SK-N-SH (cell line): ENCODE data around the gene RAI14. TPM values are rescaled to one million over a fixed set of nuclear protein-coding genes. Genes with fewer than 3 reads are reported as not detected.

Experiments
- CTCF ChIA-PET: fragments of 300-600, 350-600 bp; formaldehyde crosslinking; extraction: SDS; loops from one replicate; lab custom pipeline; 2021; lab: Yijun Ruan, JAX
- POLR2A ChIA-PET: fragments of 350-600 bp; sonication (Branson Sonifier 250); formaldehyde crosslinking; extraction: SDS; loops from one replicate; lab custom pipeline; 2020; ENCODE audit warnings: antibody characterized with exemption, inconsistent platforms; lab: Yijun Ruan, JAX
- DNase-seq: peaks from one replicate; pipeline ENCODE4 v3.0.0; 2012
- H2AFZ ChIP-seq: fragments of 200-600 bp; sonication (generic); 2 replicates; pipeline ENCODE4 v1.8.1; 2016; ENCODE audit warnings: antibody characterized with exemption, mild to moderate bottlenecking, low read depth
- H3F3A ChIP-seq: fragments of 200-600 bp; sonication (generic); replicated peaks from 2 replicates; pipeline ENCODE3; 2016; ENCODE audit warnings: antibody characterized with exemption, mild to moderate bottlenecking; ENCODE audit not compliant: insufficient read depth
- H3K27ac ChIP-seq, 2 experiments: fragments of 200-500 bp in 1 of 2; fragments of 200-600 bp in 1 of 2; sonication (Bioruptor generic) in 1 of 2; sonication (generic), shearing (Covaris generic) in 1 of 2; 2 replicates each; pipeline versions ENCODE4 v1.5.1 to v1.6.1; 2014 to 2016; ENCODE audit warnings: low read depth in 2 of 2, inconsistent platforms in 1 of 2, low read length in 1 of 2, mild to moderate bottlenecking in 1 of 2, mixed read lengths in 1 of 2
- H3K27me3 ChIP-seq: fragments of 200-600 bp; sonication (generic), shearing (Covaris generic); 2 replicates; pipeline ENCODE4 v1.6.1; 2016; ENCODE audit warnings: mixed run types; ENCODE audit not compliant: insufficient read depth
- H3K36me3 ChIP-seq, 2 experiments: fragments of 200-500 bp in 1 of 2; fragments of 200-600 bp in 1 of 2; sonication (Bioruptor generic) in 1 of 2; sonication (generic) in 1 of 2; replicated peaks in 1 of 2; 2 replicates each; pipeline versions ENCODE3 to v1.5.1; 2014 to 2016; ENCODE audit warnings: low read length in 1 of 2, mild to moderate bottlenecking in 1 of 2; ENCODE audit not compliant: insufficient read depth in 2 of 2, control insufficient read depth in 1 of 2
- H3K4me1 ChIP-seq, 2 experiments: fragments of 200-500 bp in 1 of 2; fragments of 200-600 bp in 1 of 2; sonication (Bioruptor generic) in 1 of 2; sonication (generic), shearing (Covaris generic) in 1 of 2; 2 replicates each; pipeline versions ENCODE4 v1.5.1 to v1.6.1; 2014 to 2016; ENCODE audit warnings: low read depth in 1 of 2, low read length in 1 of 2, mixed run types in 1 of 2; ENCODE audit not compliant: insufficient read depth in 2 of 2, control insufficient read depth in 1 of 2
- H3K4me2 ChIP-seq: fragments of 200-600 bp; sonication (generic), shearing (Covaris generic); 2 replicates; pipeline ENCODE4 v1.6.1; 2017; ENCODE audit warnings: mixed run types
- H3K4me3 ChIP-seq, 2 experiments: fragments of 200-500 bp in 1 of 2; fragments of 200-600 bp in 1 of 2; sonication (Bioruptor generic) in 1 of 2; sonication (generic), shearing (Covaris generic) in 1 of 2; 2 replicates each; pipeline versions ENCODE4 v1.5.1 to v1.8.1; 2014 to 2016; ENCODE audit warnings: low read depth in 2 of 2, inconsistent platforms in 1 of 2, low read length in 1 of 2, mild to moderate bottlenecking in 1 of 2, mixed read lengths in 1 of 2, moderate library complexity in 1 of 2
- H3K79me2 ChIP-seq: fragments of 200-600 bp; sonication (generic); 2 replicates; pipeline ENCODE4 v1.8.1; 2017; ENCODE audit warnings: mild to moderate bottlenecking; ENCODE audit not compliant: insufficient read depth
- H3K9ac ChIP-seq: fragments of 200-600 bp; sonication (generic); 2 replicates; pipeline ENCODE4 v1.6.1; 2017; ENCODE audit warnings: mixed run types
- H3K9me2 ChIP-seq: fragments of 200-600 bp; sonication (generic); 2 replicates; pipeline ENCODE4 v1.6.1; 2017; ENCODE audit warnings: mixed run types
- H3K9me3 ChIP-seq: fragments of 200-600 bp; sonication (generic); 2 replicates; pipeline ENCODE4 v1.6.1; 2017; ENCODE audit warnings: mixed run types, mild to moderate bottlenecking, moderate library complexity
- H4K20me1 ChIP-seq: fragments of 200-600 bp; sonication (generic); 2 replicates; pipeline ENCODE4 v1.6.1; 2017; ENCODE audit warnings: mild to moderate bottlenecking, mixed run types; ENCODE audit not compliant: insufficient read depth
- CHD2 ChIP-seq: fragments of 150-350 bp; IDR thresholded peaks from 2 replicates; pipeline ENCODE4 v1.6.1; 2018; ENCODE audit warnings: low read length; ENCODE audit not compliant: partially characterized antibody
- EP300 ChIP-seq, 2 experiments: IDR thresholded peaks; 2 replicates each; pipeline versions ENCODE4 v1.4.0 to v1.6.1; 2012; ENCODE audit warnings: borderline replicate concordance in 1 of 2, low read depth in 1 of 2, low read length in 1 of 2
- EZH2phosphoT487 ChIP-seq: fragments of 200-600 bp; sonication (generic); IDR thresholded peaks from 2 replicates; pipeline ENCODE4 v1.6.1; 2017; ENCODE audit warnings: low read depth, mixed run types, mild to moderate bottlenecking, antibody characterized with exemption, moderate library complexity, borderline replicate concordance
- FOSL2 ChIP-seq: IDR thresholded peaks from 2 replicates; pipeline ENCODE4 v1.4.0; 2012; ENCODE audit warnings: low read depth, mild to moderate bottlenecking, moderate library complexity, borderline replicate concordance
- GABPA ChIP-seq: IDR thresholded peaks from 2 replicates; pipeline ENCODE4 v1.4.0; 2012; ENCODE audit warnings: low read depth, mild to moderate bottlenecking
- JUND ChIP-seq: IDR thresholded peaks from 2 replicates; pipeline ENCODE4 v1.4.0; 2012
- MEF2A ChIP-seq: IDR thresholded peaks from 2 replicates; pipeline ENCODE4 v1.4.0; 2012; ENCODE audit warnings: low read depth, borderline replicate concordance
- MXI1 ChIP-seq: IDR thresholded peaks from 2 replicates; pipeline ENCODE4 v1.6.1; 2012; ENCODE audit warnings: mild to moderate bottlenecking, low read depth, low read length, improper control_type of control experiment
- NRF1 ChIP-seq: IDR thresholded peaks from 2 replicates; pipeline ENCODE4 v1.6.1; 2012; ENCODE audit warnings: low read depth, mild to moderate bottlenecking, low read length
- RCOR1 ChIP-seq: fragments of 150-350 bp; IDR thresholded peaks from 2 replicates; pipeline ENCODE4 v1.6.1; 2017; ENCODE audit warnings: antibody characterized with exemption, low read length
- RXRA ChIP-seq: IDR thresholded peaks from 2 replicates; pipeline ENCODE4 v1.4.0; 2012; ENCODE audit warnings: low read depth, mild to moderate bottlenecking, borderline replicate concordance
- TCF12 ChIP-seq: IDR thresholded peaks from 2 replicates; pipeline ENCODE4 v1.4.0; 2012
- TEAD4 ChIP-seq: IDR thresholded peaks from 2 replicates; pipeline ENCODE4 v1.4.0; 2012; ENCODE audit warnings: mild to moderate bottlenecking, borderline replicate concordance; ENCODE audit not compliant: insufficient read depth
- YY1 ChIP-seq: IDR thresholded peaks from 2 replicates; pipeline ENCODE4 v1.4.0; 2012; ENCODE audit warnings: low read depth, mild to moderate bottlenecking
- WGBS: methylation state at CpG from one replicate; pipeline ENCODE4 v1.1.6; 2017; ENCODE audit warnings: low lambda C conversion rate; 5-methylcytosine and 5-hydroxymethylcytosine counted together
- polyA plus RNA-seq, 3 experiments: library from polyadenylated mRNA; depleted of rRNA; stranded (reverse); fragments of >200 nt; gene quantifications; 2 replicates each; pipeline ENCODE4 v1.2.3, GENCODE V29; 2012
- TF ChIP-seq, protein P1 (sequence below): IDR thresholded peaks from 2 replicates; pipeline ENCODE4 v1.4.0; 2012; ENCODE audit warnings: low read depth, borderline replicate concordance
- TF ChIP-seq, protein P2 (sequence below): fragments of 150-350 bp; IDR thresholded peaks from 2 replicates; pipeline ENCODE4 v1.6.1; 2017; ENCODE audit warnings: antibody characterized with exemption, low read length, low read depth, borderline replicate concordance
- TF ChIP-seq, protein P3 (sequence below): IDR thresholded peaks from 2 replicates; pipeline ENCODE4 v1.4.0; 2012; ENCODE audit warnings: low read depth

Gene RAI14
- polyA plus RNA-seq, 1 of the 3 experiments (the other 2 are of a cell fraction) = 53.2 TPM

DNA sequence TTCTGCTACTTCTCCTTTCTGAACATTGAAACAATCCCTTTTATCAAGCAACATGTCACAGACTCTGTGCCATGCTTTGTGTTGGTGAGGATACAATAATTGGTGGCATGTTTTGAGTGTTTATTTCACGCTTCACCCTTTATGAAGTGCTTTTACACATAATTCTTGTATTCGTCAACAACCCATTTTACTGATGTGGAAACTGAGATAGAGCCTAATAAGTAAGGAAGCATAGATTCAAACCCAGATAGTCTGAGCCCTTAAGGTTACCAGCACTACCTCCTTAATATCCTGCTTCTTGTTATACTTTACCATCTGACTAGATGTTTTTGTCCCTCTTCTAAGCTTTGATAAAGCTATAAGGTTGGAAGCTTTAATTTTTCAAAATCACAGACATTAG lies 133.5 kb downstream of the RAI14 start:
- TF ChIP-seq EP300 (IDR thresholded peaks at IDR 0.05; ENCODE audit: borderline replicate concordance in 1 of 2, low read depth in 1 of 2, low read length in 1 of 2) = no peak
- H3K9me2 ChIP-seq = no peaks in the 10 kb centered on the region
- DNase-seq = no peak
- H2AFZ ChIP-seq = no peak overlapping the region
- no peaks in the 10 kb centered on the region for H4K20me1 ChIP-seq
- peak overlapping the region in 1 of 2 experiments; percentile 74; a peak in 2 of 4 replicates for H3K27ac ChIP-seq
- H3K4me1 ChIP-seq = peaks cover 0 to 17% of the 10 kb centered on the region in 2 experiments; a peak in 3 of 4 replicates
- peaks cover 26% of the 10 kb centered on the region for H3F3A ChIP-seq
- ChIA-PET CTCF (no interaction called here), POLR2A (no interaction called here)
- WGBS = 98% methylated on average over 2 of the region's 2 CpGs
- H3K9me3 ChIP-seq = no peaks in the 10 kb centered on the region
- H3K4me2 ChIP-seq = no peak overlapping the region
- peaks cover 78% of the 10 kb centered on the region for H3K79me2 ChIP-seq
- no peak overlapping the region; the same call in 1 of the 2 replicates for H3K9ac ChIP-seq
- peaks cover 0 to 7% of the 10 kb centered on the region in 2 experiments for H3K36me3 ChIP-seq
- H3K27me3 ChIP-seq = no peaks in the 10 kb centered on the region
- no peak overlapping the region for H3K4me3 ChIP-seq

DNA sequence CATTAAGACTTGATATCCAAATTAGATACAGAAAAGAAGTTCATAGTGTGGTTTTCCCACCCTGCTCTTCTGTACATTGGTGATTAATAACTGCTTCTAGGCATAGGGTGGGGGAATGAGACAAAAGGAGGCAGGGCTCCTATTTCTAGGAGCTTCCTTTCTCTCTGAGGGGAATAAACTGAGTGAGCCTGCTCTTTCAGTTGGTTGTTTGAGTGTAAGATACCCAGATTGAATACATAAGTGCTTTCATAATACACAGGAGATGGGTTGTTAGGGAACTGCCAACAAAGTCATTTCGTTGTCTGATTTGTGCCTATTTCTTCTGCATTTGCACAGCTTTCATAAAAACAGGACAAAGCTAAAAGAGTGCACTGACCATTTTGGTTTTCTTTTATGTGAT lies 133.9 kb downstream of the RAI14 start:
- no peaks in the 10 kb centered on the region for H3K9me3 ChIP-seq
- peaks cover 0 to 5% of the 10 kb centered on the region in 2 experiments for H3K36me3 ChIP-seq
- peaks cover 0 to 17% of the 10 kb centered on the region in 2 experiments; a peak in 3 of 4 replicates for H3K4me1 ChIP-seq
- peaks cover 78% of the 10 kb centered on the region for H3K79me2 ChIP-seq
- no peak overlapping the region for H3K4me3 ChIP-seq
- no peaks in the 10 kb centered on the region for H4K20me1 ChIP-seq
- no peak overlapping the region for H3K4me2 ChIP-seq
- no peak for DNase-seq
- no peaks in the 10 kb centered on the region for H3K27me3 ChIP-seq
- H2AFZ ChIP-seq = no peak overlapping the region
- CTCF ChIA-PET = no interaction called here
- no peak for TF ChIP-seq YY1
- TF ChIP-seq TCF12 = no peak
- no peak for TF ChIP-seq EZH2phosphoT487
- TF ChIP-seq TEAD4 = no peak
- TF ChIP-seq JUND = no peak
- TF ChIP-seq, protein P1, sequence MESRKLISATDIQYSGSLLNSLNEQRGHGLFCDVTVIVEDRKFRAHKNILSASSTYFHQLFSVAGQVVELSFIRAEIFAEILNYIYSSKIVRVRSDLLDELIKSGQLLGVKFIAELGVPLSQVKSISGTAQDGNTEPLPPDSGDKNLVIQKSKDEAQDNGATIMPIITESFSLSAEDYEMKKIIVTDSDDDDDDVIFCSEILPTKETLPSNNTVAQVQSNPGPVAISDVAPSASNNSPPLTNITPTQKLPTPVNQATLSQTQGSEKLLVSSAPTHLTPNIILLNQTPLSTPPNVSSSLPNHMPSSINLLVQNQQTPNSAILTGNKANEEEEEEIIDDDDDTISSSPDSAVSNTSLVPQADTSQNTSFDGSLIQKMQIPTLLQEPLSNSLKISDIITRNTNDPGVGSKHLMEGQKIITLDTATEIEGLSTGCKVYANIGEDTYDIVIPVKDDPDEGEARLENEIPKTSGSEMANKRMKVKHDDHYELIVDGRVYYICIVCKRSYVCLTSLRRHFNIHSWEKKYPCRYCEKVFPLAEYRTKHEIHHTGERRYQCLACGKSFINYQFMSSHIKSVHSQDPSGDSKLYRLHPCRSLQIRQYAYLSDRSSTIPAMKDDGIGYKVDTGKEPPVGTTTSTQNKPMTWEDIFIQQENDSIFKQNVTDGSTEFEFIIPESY = no peak
- TF ChIP-seq MEF2A = no peak
- TF ChIP-seq, protein P2, sequence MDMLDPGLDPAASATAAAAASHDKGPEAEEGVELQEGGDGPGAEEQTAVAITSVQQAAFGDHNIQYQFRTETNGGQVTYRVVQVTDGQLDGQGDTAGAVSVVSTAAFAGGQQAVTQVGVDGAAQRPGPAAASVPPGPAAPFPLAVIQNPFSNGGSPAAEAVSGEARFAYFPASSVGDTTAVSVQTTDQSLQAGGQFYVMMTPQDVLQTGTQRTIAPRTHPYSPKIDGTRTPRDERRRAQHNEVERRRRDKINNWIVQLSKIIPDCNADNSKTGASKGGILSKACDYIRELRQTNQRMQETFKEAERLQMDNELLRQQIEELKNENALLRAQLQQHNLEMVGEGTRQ = no peak
- TF ChIP-seq, protein P3, sequence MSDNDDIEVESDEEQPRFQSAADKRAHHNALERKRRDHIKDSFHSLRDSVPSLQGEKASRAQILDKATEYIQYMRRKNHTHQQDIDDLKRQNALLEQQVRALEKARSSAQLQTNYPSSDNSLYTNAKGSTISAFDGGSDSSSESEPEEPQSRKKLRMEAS = no peak
- no peak for TF ChIP-seq RXRA
- no peak for TF ChIP-seq RCOR1
- no peak for TF ChIP-seq FOSL2
- TF ChIP-seq MXI1 = no peak
- no peak for TF ChIP-seq NRF1
- TF ChIP-seq GABPA = no peak
- no peak for TF ChIP-seq CHD2
- TF ChIP-seq, all 33 proteins: peak for 0
- Histone ChIP-seq H3K9me2 (no peaks in the 10 kb centered on the region), H3K27ac (peak overlapping the region in 1 of 2 experiments; percentile 74; a peak in 2 of 4 replicates), H3F3A (peaks cover 26% of the 10 kb centered on the region), H3K9ac (no peak overlapping the region; the same call in 1 of the 2 replicates)
- WGBS = 40% methylated on average over 1 of the region's 1 CpG
- POLR2A ChIA-PET = no interaction called here
